ENCODE results near the gene SUPT16H.

Gene SUPT16H

DNA sequence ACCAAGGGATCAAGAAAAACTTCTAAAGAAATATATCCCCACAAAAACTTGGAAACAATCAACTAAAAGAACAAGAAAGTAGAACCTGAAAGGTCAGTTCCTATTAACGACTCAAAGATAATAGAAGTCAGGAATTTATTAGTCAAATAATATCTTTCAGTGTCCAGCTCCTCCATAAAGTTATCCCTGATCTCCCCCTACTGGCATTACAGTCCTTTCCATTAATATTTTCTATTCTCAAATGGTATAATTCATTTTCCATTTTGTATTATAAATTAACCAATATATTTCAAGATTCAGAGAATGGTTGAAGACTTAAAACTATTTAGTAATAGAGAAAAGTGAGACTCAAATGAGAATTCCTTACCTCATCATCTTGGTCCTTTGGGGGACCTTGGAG is 11.6 kb upstream of the SUPT16H start:
- peaks cover 44% of the 10 kb centered on the region for H3K36me3 ChIP-seq (ENCODE audit: control insufficient read depth, insufficient read depth, low read length)
- no peak overlapping the region for H3K4me3 ChIP-seq (replicated peaks; ENCODE audit: low read depth, low read length)
- TF ChIP-seq, protein P1, sequence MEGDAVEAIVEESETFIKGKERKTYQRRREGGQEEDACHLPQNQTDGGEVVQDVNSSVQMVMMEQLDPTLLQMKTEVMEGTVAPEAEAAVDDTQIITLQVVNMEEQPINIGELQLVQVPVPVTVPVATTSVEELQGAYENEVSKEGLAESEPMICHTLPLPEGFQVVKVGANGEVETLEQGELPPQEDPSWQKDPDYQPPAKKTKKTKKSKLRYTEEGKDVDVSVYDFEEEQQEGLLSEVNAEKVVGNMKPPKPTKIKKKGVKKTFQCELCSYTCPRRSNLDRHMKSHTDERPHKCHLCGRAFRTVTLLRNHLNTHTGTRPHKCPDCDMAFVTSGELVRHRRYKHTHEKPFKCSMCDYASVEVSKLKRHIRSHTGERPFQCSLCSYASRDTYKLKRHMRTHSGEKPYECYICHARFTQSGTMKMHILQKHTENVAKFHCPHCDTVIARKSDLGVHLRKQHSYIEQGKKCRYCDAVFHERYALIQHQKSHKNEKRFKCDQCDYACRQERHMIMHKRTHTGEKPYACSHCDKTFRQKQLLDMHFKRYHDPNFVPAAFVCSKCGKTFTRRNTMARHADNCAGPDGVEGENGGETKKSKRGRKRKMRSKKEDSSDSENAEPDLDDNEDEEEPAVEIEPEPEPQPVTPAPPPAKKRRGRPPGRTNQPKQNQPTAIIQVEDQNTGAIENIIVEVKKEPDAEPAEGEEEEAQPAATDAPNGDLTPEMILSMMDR (IDR thresholded peaks at IDR 0.05; ENCODE audit: insufficient read depth, low read length, poor library complexity, severe bottlenecking): no peak
- no peaks in the 10 kb centered on the region for H3K27me3 ChIP-seq (replicated peaks; ENCODE audit: control insufficient read depth, insufficient read depth, low read length)
- no peak for DNase-seq (ENCODE audit: extremely low read depth, insufficient read length)

DNA sequence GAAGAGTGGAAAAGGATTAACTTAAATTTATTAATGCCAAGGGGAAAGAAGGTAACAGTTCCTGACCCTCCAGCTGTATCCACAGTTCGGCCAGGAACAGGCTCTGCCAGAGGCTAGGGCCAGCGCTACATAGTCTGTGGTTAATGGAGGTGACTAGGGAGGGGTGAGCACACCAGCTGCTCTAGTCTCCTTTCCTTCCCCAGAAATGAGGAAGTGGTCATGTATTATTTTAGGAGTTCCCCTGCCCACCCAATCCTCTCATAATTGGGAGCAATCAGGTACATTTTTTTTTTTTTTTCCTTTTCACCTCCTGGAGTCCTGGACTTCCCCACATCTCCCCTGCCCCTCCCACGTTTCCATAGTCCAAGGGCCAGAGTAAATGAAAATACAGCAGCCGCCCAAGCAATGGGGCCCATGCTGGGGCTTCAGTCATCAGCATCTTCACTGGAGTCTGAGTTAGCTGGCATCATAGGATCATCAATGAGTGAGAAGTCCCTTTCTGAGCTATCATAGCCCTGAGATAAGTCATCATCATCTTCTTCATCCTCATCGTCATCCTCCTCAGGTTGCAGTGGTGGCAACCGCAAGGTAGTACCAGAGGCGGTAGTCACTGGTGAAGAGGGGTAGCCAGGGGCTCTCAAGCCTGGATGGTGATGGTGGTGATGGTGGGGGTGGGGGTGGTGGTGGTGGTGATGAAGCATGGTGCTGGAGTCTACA is 1.5 kb upstream of the SUPT16H start:
- Histone ChIP-seq H3K27me3 (replicated peaks; ENCODE audit: control insufficient read depth, insufficient read depth, low read length) (no peaks in the 10 kb centered on the region), H3K36me3 (ENCODE audit: control insufficient read depth, insufficient read depth, low read length) (peaks cover 11% of the 10 kb centered on the region), H3K4me3 (replicated peaks; ENCODE audit: low read depth, low read length) (no peak overlapping the region)
- peak; percentile 60 for DNase-seq (ENCODE audit: extremely low read depth, insufficient read length)
- TF ChIP-seq, protein P1 (IDR thresholded peaks at IDR 0.05; ENCODE audit: insufficient read depth, low read length, poor library complexity, severe bottlenecking): no peak

DNA sequence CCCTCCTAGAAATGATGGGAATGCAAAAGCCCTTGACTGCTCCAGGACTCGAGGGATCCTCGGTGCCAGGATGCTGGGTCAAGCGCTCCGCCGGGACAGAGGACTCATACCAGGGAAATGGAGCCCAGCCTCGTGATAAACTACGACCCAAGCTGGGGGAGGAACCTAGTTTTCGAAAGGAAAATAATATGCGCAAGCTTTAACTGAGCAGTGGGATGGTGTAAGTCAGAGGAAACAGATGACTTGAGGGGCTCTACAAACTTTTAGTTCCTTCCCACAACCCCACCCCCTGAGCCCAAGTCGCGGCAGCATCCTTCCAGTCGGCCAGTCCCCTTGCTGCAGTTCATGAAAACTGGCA is 654 bp upstream of the SUPT16H start:
- peaks cover 8% of the 10 kb centered on the region for H3K36me3 ChIP-seq (ENCODE audit: control insufficient read depth, insufficient read depth, low read length)

DNA sequence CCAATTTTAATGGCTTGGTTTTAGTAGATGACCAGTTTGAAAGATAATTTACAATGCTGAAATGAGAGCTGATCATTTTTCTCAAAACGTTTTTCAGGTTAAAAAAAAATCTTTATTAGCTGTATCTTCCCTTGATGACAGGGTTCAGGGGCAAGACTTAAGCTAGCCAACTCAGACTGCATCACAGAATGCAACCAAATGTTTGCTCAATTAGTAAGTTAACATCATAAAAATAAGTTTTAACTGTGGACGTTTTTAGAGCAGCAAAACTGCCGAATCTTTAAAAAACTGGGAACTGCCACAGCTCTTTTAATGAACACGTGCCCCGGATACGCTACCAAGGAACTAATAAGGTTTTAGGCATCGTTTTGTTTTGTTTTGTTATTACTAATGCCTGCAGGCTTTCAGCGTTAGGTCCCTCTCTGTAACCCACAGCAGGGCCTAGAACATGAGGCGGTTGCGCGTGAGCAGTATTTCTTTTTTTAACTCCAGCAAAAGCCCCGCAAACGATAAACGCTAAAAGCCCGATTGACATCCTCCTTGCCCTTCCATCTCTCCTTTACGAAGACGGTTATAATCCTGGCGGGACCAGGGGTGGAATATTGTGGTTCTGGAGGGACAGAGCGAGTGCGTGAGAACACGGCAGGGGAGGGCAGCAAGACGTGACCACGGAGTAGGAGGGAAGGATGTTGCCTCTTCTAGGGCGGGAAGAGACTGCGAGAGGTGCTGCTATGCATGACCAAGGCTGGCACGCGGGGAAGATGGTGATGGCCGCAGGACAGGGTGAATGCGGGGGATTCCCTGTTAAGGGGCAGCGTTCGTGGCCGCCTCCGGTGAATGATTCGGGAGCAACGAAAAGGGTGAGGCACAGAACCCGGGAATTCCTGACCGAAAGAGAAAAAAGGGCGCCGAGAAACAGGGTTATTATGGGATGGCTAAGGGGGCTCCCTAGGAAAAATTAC is 652 bp downstream of the SUPT16H start:
- H3K4me3 ChIP-seq (replicated peaks; ENCODE audit: low read depth, low read length): peak overlapping the region; percentile 98
- no peaks in the 10 kb centered on the region for H3K27me3 ChIP-seq (replicated peaks; ENCODE audit: control insufficient read depth, insufficient read depth, low read length)
- TF ChIP-seq, protein P1 (IDR thresholded peaks at IDR 0.05; ENCODE audit: insufficient read depth, low read length, poor library complexity, severe bottlenecking): no peak
- H3K36me3 ChIP-seq (ENCODE audit: control insufficient read depth, insufficient read depth, low read length): peaks cover 6% of the 10 kb centered on the region
- DNase-seq (ENCODE audit: extremely low read depth, insufficient read length): peak; percentile 67

More for the DNA sequence above, 654 bp upstream of the SUPT16H start:
- TF ChIP-seq, protein P1 (IDR thresholded peaks at IDR 0.05; ENCODE audit: insufficient read depth, low read length, poor library complexity, severe bottlenecking): no peak
- Histone ChIP-seq H3K27me3 (replicated peaks; ENCODE audit: control insufficient read depth, insufficient read depth, low read length) (no peaks in the 10 kb centered on the region), H3K4me3 (replicated peaks; ENCODE audit: low read depth, low read length) (peak overlapping the region; percentile 98)
- DNase-seq (ENCODE audit: extremely low read depth, insufficient read length): no peak

DNA sequence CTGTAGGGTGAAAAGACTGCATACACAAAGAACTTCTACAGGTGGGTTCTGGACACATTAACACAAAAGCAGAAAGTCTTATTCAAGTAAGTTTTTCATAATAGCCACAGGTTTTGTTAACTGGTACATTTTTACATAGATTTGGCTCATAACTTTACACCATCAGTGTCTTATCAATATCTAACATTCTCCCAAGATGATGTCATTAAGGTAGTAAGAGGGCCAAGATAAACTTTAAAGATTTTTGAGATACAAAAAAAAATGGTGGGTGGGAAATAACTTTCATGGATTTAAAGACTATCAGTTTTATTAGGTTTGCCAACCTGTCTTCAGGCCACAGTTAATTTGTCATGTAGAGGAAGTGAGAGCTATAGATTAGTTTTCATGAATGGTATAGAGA is 1.7 kb downstream of the SUPT16H start:
- DNase-seq (ENCODE audit: extremely low read depth, insufficient read length): no peak
- H3K27me3 ChIP-seq (replicated peaks; ENCODE audit: control insufficient read depth, insufficient read depth, low read length): no peaks in the 10 kb centered on the region
- peak overlapping the region; percentile 21 for H3K4me3 ChIP-seq (replicated peaks; ENCODE audit: low read depth, low read length)
- TF ChIP-seq, protein P1 (IDR thresholded peaks at IDR 0.05; ENCODE audit: insufficient read depth, low read length, poor library complexity, severe bottlenecking): no peak
- H3K36me3 ChIP-seq (ENCODE audit: control insufficient read depth, insufficient read depth, low read length): peaks cover 6% of the 10 kb centered on the region

Measured in GM06990 (cell line).